DND-41 (cell line): ENCODE results near the gene MRNIP.

ENCODE experiments used
- ATAC-seq: fragments of 200-7000 bp; cut with Tn5 transposase; 3 replicates; pipeline ENCODE4 v1.9.1; 2021; ENCODE audit warnings: low read depth; ENCODE audit not compliant: insufficient read depth
- DNase-seq: peaks from one replicate; pipeline ENCODE4 v3.0.0-alpha.2; 2020
- H2AFZ ChIP-seq: 2 replicates; pipeline ENCODE4 v1.6.0; 2012; ENCODE audit warnings: low read depth, low read length
- H3K27ac ChIP-seq: 2 replicates; pipeline ENCODE4 v1.5.1; 2012; ENCODE audit warnings: low read length, inconsistent platforms
- H3K27me3 ChIP-seq: fragments of 200-600 bp; sonication (generic); 2 replicates; pipeline ENCODE4 v1.6.0; 2012; ENCODE audit warnings: low read length, mild to moderate bottlenecking, inconsistent platforms; ENCODE audit not compliant: insufficient read depth, poor library complexity
- H3K36me3 ChIP-seq: 2 replicates; pipeline ENCODE4 v1.5.1; 2012; ENCODE audit warnings: low read length, inconsistent platforms; ENCODE audit not compliant: insufficient read depth
- H3K4me1 ChIP-seq: 2 replicates; pipeline ENCODE4 v1.5.1; 2012; ENCODE audit warnings: mild to moderate bottlenecking, low read length; ENCODE audit not compliant: insufficient read depth
- H3K4me2 ChIP-seq: 2 replicates; pipeline ENCODE4 v1.6.0; 2012; ENCODE audit warnings: mild to moderate bottlenecking, moderate library complexity, low read length, inconsistent platforms; ENCODE audit not compliant: insufficient read depth
- H3K4me3 ChIP-seq, 2 experiments: fragments of 200-600 bp in 1 of 2; shearing (Covaris generic) in 1 of 2; 2 replicates each; pipeline ENCODE4 v1.5.1; 2012 to 2016; ENCODE audit warnings: inconsistent platforms in 2 of 2, low read length in 2 of 2, mild to moderate bottlenecking in 2 of 2, low read depth in 1 of 2, moderate library complexity in 1 of 2
- H3K79me2 ChIP-seq: 2 replicates; pipeline ENCODE4 v1.6.0; 2012; ENCODE audit warnings: low read length, inconsistent platforms; ENCODE audit not compliant: insufficient read depth
- H3K9ac ChIP-seq: 2 replicates; pipeline ENCODE4 v1.6.0; 2012; ENCODE audit warnings: low read depth, mild to moderate bottlenecking, inconsistent platforms, low read length, moderate library complexity
- H3K9me3 ChIP-seq: 2 replicates; pipeline ENCODE4 v1.5.1; 2012; ENCODE audit warnings: low read length, moderate library complexity, mild to moderate bottlenecking, inconsistent platforms; ENCODE audit not compliant: insufficient read depth, severe bottlenecking
- H4K20me1 ChIP-seq: 2 replicates; pipeline ENCODE4 v1.6.0; 2012; ENCODE audit warnings: low read length; ENCODE audit not compliant: insufficient read depth
- EZH2 ChIP-seq: IDR thresholded peaks from 3 replicates; pipeline ENCODE4 v1.6.1; 2012; ENCODE audit warnings: borderline replicate concordance, low read depth, mild to moderate bottlenecking, moderate library complexity, low read length, inconsistent platforms; ENCODE audit not compliant: severe bottlenecking
- TF ChIP-seq, protein P1 (sequence below): IDR thresholded peaks from 2 replicates; pipeline ENCODE4 v1.5.1; 2012; ENCODE audit warnings: borderline replicate concordance, low read length, moderate library complexity, mild to moderate bottlenecking; ENCODE audit not compliant: poor library complexity, severe bottlenecking; ENCODE audit errors: extremely low read depth

The MRNIP gene

DNA sequence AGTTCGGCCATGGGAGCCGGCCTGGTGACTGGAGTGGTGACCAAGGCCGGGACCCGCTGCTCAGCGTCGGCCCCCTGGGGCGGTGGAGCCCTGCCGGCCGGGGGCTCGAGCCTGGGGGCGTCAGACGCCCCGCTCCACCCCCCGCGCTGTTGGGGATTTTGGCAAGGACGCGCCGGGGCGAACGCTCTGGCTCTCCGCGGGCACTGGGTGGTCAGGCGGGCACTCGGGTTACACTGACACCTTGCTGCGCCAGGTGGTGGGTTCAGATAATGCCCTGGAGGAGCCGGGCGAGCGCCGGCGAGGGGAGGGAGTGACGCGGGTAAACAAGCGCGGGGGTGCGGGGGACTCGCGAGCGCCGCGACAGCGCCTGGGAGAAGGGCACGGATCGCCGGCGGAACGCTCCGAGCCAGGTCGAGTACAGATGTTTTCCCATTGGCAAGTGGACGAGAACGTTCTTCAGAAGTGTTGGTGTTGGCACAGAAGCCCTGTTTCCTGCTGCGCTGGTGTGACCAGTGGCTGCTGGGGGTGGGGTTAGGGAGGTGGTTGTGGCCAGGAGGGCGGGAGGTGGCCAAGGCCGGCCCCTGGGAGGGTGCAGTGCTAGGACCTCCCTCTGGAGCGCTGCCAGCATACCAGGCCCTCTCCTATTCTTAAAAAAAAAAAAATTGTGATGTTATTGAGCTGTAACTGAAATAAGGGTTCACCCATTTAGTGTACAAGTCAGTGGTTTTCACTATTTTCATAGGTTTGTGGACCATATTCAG is 37.1 kb downstream of the MRNIP start:
- peak; percentile 72 for ATAC-seq
- Histone ChIP-seq H3K9me3 (no peaks in the 10 kb centered on the region), H3K4me1 (peaks cover 24% of the 10 kb centered on the region), H3K79me2 (peaks cover 20% of the 10 kb centered on the region), H3K27ac (peak overlapping the region; percentile 76), H3K36me3 (peaks cover 37% of the 10 kb centered on the region), H3K27me3 (no peaks in the 10 kb centered on the region), H3K4me3 (peak overlapping the region; percentile 80 to 86), H4K20me1 (peaks cover 11% of the 10 kb centered on the region), H3K9ac (peak overlapping the region; percentile 90), H3K4me2 (peak overlapping the region; percentile 78), H2AFZ (peak overlapping the region; percentile 80)
- TF ChIP-seq, protein P1, sequence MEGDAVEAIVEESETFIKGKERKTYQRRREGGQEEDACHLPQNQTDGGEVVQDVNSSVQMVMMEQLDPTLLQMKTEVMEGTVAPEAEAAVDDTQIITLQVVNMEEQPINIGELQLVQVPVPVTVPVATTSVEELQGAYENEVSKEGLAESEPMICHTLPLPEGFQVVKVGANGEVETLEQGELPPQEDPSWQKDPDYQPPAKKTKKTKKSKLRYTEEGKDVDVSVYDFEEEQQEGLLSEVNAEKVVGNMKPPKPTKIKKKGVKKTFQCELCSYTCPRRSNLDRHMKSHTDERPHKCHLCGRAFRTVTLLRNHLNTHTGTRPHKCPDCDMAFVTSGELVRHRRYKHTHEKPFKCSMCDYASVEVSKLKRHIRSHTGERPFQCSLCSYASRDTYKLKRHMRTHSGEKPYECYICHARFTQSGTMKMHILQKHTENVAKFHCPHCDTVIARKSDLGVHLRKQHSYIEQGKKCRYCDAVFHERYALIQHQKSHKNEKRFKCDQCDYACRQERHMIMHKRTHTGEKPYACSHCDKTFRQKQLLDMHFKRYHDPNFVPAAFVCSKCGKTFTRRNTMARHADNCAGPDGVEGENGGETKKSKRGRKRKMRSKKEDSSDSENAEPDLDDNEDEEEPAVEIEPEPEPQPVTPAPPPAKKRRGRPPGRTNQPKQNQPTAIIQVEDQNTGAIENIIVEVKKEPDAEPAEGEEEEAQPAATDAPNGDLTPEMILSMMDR = no peak
- TF ChIP-seq EZH2 = no peak
- DNase-seq = peak; percentile 81

DNA sequence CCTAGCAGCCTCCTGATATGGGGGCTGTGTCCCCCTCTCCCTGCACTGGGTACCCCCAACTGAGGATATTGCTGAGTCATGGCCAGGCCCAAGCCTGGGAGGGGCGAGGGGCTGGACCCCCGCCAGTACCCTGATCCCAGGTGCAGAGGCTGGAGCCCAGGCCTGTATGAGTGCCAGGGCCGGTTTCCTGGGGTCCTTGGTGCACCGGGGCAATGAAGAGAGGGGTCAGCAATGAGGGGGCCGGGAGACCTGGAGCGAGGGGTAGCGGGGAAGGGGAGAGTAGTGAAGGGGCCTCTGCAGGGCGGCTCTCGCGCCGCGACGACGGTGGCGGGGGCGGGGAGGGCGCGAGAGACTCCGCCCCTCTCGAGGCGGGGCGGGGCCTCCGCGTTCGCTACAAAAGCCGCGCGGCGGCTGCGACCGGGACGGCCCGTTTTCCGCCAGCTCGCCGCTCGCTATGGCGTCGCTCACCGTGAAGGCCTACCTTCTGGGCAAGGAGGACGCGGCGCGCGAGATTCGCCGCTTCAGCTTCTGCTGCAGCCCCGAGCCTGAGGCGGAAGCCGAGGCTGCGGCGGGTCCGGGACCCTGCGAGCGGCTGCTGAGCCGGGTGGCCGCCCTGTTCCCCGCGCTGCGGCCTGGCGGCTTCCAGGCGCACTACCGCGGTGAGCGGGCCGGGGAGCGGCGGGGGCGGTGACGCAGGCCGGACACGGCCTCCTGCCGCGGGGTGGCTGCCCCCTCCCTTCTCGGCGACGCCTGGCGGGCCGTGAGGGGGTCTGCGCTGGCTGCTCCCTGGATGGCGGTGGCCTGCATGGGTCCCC is 37.9 kb downstream of the MRNIP start, which contains the start of gene SQSTM1:
SQSTM1 (plus strand) TSS at position 423 of the 815 bp plus-strand sequence; CDS start at position 455, 32 bp downstream.
- Histone ChIP-seq H3K4me3 (peak within 1 kb of the TSS; percentile 80 to 86), H4K20me1 (peaks cover 11% of the 10 kb centered on the region), H3K79me2 (peaks cover 20% of the 10 kb centered on the region), H3K27ac (peak within 1 kb of the TSS; percentile 76), H3K27me3 (no peaks in the 10 kb centered on the region), H3K9ac (peak within 1 kb of the TSS; percentile 90), H3K4me2 (peak within 1 kb of the TSS; percentile 78), H3K4me1 (peaks cover 24% of the 10 kb centered on the region), H3K36me3 (peaks cover 30% of the 10 kb centered on the region), H2AFZ (peak within 1 kb of the TSS; percentile 80), H3K9me3 (no peaks in the 10 kb centered on the region)
- DNase-seq (peak; percentile 80), ATAC-seq (peak; percentile 78)
- no peak for TF ChIP-seq EZH2

DNA sequence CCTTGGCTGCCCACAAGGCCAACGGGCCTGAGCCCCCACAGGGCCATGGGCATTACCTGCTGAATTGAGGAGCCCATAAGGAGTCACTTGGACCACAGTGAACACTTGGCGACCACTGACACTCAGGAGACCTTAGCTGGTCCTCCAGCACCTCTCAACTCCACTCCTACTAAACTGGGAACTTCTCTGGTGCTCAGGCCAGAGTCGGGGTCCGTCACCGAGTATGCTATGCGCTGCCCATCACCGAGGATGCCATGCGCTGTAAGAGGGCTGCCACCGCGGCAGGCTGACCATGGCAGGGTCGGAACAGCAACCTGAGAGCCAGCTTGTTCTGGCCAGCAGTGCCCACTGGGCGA is 38.5 kb downstream of the MRNIP start:
- DNase-seq (no peak), ATAC-seq (no peak)
- Histone ChIP-seq H3K4me1 (peaks cover 24% of the 10 kb centered on the region), H3K36me3 (peaks cover 24% of the 10 kb centered on the region), H4K20me1 (peaks cover 11% of the 10 kb centered on the region), H3K4me3 (peak overlapping the region; percentile 12 to 80; a peak in 3 of 4 replicates), H3K4me2 (peak overlapping the region; percentile 78), H3K27me3 (no peaks in the 10 kb centered on the region), H2AFZ (peak overlapping the region; percentile 80), H3K9ac (peak overlapping the region; percentile 90), H3K9me3 (no peaks in the 10 kb centered on the region), H3K79me2 (peaks cover 20% of the 10 kb centered on the region), H3K27ac (peak overlapping the region; percentile 76)
- TF ChIP-seq, protein P1 = no peak
- no peak for TF ChIP-seq EZH2
